GM19468 (cell line): ENCODE results near the gene FXYD5.

ENCODE experiments used
- ATAC-seq: cut with Tn5 transposase; IDR thresholded peaks from one replicate; pipeline ENCODE4 v1.9.1; 2021; ENCODE audit warnings: mild to moderate bottlenecking, moderate library complexity, moderate number of reproducible peaks; ENCODE audit not compliant: unreplicated experiment; ENCODE audit errors: extremely low read depth

FXYD5 gene

GRCh38 chr19:35153701-35154524, 622 bp upstream of the FXYD5 start:
- ATAC-seq: no peak

GRCh38 chr19:35155441-35155840, 906 bp downstream of the FXYD5 start:
- ATAC-seq: no peak

GRCh38 chr19:35155981-35156672, 1.6 kb downstream of the FXYD5 start:
- ATAC-seq: no peak

- ATAC-seq: no peak
Observed at GRCh38 chr19:35156673-35157014, 2.1 kb downstream of the FXYD5 start.

DNA sequence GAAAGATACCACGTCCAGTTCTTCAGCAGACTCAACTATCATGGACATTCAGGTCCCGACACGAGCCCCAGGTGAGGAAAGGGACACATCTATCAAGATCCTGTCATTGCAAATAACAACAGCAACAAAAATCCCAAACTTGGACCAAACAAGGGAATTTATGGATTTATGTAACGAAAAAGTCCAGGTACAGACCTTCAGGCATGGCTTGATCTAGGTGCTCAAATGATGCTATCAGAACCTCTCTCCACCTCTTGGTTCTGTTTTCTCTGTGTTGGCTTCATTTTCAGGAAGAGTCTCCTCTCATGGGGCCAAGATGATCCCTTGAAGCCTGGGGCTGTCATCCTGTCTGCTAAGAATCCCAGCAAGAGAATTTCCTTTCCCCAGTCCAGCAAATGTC, 2.9 kb downstream of the FXYD5 start:
- ATAC-seq: no peak

DNA sequence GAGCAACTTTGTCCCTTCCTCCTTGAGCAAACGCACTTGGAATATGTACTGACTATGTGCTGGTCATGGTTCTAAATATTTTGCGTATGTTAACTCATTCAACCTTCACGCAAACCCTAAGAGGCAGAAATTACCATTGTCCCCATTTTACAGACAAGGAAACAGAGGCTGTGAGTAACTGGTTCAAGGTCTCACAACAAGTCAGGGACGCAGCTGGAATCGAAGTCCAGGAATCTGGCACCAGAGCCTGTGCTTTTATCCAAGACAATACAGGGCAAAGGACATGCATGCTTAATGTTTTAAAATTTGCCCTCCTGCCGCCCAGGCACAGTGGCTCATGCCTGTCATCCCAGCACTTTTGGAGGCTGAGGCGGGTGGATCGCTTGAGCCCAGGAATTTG, 5.1 kb downstream of the FXYD5 start:
- no peak for ATAC-seq

DNA sequence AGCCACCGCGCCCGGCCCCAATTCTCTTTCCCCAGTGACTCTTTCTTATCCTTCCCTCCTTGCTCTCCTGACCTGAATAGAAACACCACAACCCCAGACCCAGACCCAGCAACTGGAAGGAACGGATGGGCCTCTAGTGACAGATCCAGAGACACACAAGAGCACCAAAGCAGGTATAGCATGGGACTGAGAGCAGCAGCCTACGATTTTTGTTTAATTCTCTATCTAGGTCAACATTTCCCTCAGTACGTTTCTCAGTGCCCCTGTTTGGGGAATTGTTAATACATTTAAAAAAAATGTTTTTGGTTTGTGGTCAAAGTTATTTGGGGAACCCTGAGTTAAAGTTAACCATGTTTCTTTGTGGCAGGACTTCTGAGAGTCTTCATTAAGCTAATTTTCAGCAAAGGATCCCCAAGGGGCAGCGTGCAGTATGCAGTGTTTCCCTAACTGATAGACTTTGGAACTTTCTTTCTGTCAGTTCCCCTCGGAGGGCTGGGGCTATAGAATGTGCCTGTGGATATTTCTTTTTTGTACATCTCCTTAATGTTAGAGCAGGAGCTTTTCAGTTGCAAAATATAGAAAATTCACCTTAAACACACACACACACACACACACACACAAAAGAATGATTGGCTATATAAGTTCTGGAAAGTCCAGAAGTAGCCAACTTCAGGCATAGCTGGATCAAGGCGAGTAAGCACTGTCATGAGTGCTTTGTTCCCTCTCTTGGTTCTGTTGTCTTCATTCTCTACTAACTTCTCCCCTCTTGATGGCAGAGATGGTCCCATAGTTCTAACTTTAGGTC, 6.3 kb downstream of the FXYD5 start:
- no peak for ATAC-seq

DNA sequence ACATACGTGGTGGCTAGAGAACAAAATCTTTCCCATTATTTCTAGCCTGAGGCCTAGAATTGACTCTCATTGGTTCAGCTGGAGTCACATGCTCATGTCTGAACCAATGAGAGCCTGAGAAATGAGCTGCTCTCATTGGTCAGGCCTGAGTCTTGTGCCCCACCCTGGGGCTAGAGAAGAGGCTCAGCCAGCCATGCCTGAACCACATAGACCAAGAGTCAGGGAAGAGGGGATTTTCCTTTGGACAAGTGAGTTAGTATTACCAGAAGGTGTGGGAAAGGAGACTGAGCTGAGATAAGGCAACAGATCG, 6.9 kb downstream of the FXYD5 start:
- no peak for ATAC-seq

DNA sequence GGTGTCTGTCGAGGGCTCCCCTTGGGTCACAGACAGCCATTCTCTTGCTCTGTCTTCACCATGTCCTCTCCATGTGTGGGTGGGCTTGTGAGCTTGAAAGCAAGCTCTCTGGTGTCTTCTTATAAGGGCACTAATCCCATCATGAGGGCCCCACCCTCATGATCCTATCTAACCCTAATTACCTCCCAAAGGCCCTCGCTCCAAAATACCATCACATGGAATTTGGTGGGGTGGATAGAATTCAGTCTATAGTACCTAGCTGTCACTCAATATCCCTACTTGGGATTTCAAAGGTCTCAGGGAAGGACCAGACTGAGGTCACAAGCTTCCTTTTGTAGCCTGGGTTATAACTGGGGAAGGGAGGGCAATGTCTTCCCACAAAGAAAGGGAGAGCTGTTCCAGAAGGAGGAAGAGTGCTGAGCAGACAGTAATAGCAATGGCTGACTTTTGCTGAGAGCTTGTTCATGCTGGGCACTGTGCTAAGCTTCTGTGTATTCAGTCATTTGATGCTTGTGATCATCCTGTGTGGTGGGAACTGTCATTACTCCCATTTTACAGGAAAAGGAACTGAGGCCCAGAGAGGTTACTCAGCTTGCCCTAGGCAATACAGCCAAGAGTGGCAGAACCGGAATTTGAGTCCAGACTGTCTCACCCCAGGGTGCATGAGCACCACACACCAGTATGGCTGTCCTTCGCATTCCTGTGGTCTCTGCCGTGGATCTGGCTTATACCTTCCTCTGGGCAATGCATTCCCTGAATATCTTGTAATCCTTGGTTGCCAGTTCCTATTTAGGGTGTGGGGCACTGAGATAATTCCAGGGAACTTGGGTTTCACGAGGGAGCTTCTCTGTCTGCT, 8.2 kb downstream of the FXYD5 start:
- no peak for ATAC-seq

DNA sequence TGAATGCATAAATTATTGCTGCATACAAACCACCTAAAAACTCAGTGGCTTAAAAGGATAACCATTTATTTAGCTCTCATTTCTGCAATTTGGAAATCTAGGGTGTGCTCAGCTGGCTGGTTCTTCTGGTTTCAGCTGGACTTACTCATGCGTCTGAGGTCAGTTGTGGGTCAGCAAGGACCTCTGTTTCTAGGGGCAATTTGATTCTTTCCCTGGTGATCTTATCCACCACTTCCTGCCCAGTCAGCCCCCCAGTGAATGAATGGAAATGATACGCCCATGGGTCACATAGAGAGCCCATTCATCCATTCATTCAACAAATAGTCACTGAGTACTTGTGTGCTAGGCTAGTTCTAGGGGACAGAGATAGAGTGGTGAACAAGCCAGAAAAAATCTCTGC, 9.9 kb downstream of the FXYD5 start:
- no peak for ATAC-seq

GRCh38 chr19:35165200-35166058, 10.9 kb downstream of the FXYD5 start:
- ATAC-seq: no peak

GRCh38 chr19:35166100-35167063, 11.8 kb downstream of the FXYD5 start:
- no peak for ATAC-seq

- no peak for ATAC-seq
Observed at GRCh38 chr19:35167251-35168119, 12.9 kb downstream of the FXYD5 start.

- ATAC-seq: no peak
Observed at GRCh38 chr19:35168196-35168595, 13.7 kb downstream of the FXYD5 start.

DNA sequence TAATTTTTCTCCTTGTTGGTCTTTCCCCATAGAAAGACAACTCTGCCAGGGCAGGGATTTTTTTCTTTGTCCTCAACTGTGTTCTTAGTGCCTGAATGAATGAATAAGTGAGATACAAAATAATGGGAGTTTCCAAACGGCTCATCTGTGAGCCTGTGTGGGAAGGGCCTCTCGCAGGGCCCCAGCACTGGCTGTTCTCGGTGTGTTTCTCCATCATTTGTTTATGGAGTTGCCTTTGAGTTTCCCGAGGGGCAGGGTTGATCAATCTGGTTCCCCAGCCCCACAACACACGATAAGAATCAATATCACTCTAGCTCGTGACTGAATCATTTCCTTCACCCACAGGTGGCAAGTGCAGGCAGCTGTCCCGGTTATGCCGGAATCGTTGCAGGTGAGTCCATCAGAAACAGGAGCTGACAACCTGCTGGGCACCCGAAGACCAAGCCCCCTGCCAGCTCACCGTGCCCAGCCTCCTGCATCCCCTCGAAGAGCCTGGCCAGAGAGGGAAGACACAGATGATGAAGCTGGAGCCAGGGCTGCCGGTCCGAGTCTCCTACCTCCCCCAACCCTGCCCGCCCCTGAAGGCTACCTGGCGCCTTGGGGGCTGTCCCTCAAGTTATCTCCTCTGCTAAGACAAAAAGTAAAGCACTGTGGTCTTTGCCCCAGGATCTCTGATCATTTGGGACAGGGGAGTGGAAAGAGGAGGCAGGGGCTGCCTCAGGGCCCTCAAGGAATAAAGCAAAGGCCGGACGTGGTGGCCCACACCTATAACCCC, 14.9 kb downstream of the FXYD5 start:
- ATAC-seq: no peak

- ATAC-seq: no peak
Observed at GRCh38 chr19:35170359-35171061, 16.0 kb downstream of the FXYD5 start.
